Measurements from ENCODE around the gene ZFP28. TPM values are rescaled to one million over a fixed set of nuclear protein-coding genes. Genes with fewer than 3 reads are reported as not detected.
A peak's percentile ranks its signal among the peaks of the same experiment; 100 is the strongest.

Gene ZFP28
- total and polyA plus RNA-seq, 2 of the 4 experiments (the other 2 are of a cell fraction), result 3.0 to 6.5 TPM

DNA sequence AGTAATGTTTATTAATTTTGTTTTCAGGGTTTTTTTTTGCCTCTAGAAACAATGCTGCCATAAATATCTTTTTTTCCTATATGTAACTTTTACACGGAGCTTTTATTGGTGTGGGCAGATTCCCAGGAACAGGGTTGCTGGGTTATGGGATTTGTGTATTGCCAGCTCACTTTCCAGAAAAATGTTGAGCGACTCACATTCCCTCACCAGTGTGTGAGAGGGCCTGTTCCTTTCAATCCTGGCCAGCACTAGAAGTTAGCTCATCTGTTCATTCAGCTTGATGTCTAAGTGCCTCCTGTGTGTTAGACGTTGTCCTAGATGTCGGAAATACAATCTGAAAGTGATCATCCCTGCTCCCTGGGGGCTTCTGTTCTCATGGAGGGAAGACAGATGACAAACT is 58.9 kb downstream of the ZFP28 start:
- H3K79me1 ChIP-seq (ENCODE audit: low read depth in 1 of 2, low read length in 2 of 2), result peaks cover 14 to 30% of the 10 kb centered on the region in 2 experiments
- no peak overlapping the region for H2BK15ac ChIP-seq (ENCODE audit: low read depth, low read length)
- no peak overlapping the region for H3K56ac ChIP-seq (ENCODE audit: extremely low read depth, insufficient read depth, low read length)
- H3K18ac ChIP-seq (ENCODE audit: low read depth, low read length), result no peak overlapping the region
- H2AK9ac ChIP-seq (replicated peaks; ENCODE audit: low read depth, low read length, poor library complexity), result no peak overlapping the region
- WGBS, 2 experiments (ENCODE audit: extremely low coverage in 2 of 2, insufficient read length in 1 of 2), result no CpG with 5 or more reads among the region's 4 CpGs
- no peak overlapping the region for H3K4me2 ChIP-seq (ENCODE audit: low read depth, low read length)
- peaks cover 27% of the 10 kb centered on the region for H3K36me3 ChIP-seq (ENCODE audit: control insufficient read depth, insufficient read depth, low read length)
- no peak overlapping the region for H2BK5ac ChIP-seq (ENCODE audit: low read depth, low read length, poor library complexity, severe bottlenecking)
- H3K27ac ChIP-seq (ENCODE audit: insufficient read depth, low read length), result no peak overlapping the region
- H3K9me1 ChIP-seq (ENCODE audit: insufficient read depth, low read length), result peaks cover 6% of the 10 kb centered on the region
- intact Hi-C loops (cut with micrococcal nuclease), result loop anchor here (10.0 kb wide), 1 partner anchor 123 kb away; the partner anchor contains the start of gene ZNF667
- H4K91ac ChIP-seq (ENCODE audit: insufficient read depth, low read depth, low read length), result no peak overlapping the region
- TF ChIP-seq USF2 (IDR thresholded peaks at IDR 0.05; ENCODE audit: low read depth, low read length), result no peak
- no peak for TF ChIP-seq MAFK (IDR thresholded peaks at IDR 0.05; ENCODE audit: low read depth, low read length)
- no peak for TF ChIP-seq MXI1 (IDR thresholded peaks at IDR 0.05; ENCODE audit: borderline replicate concordance, low read depth, low read length)
- TF ChIP-seq, protein P1, sequence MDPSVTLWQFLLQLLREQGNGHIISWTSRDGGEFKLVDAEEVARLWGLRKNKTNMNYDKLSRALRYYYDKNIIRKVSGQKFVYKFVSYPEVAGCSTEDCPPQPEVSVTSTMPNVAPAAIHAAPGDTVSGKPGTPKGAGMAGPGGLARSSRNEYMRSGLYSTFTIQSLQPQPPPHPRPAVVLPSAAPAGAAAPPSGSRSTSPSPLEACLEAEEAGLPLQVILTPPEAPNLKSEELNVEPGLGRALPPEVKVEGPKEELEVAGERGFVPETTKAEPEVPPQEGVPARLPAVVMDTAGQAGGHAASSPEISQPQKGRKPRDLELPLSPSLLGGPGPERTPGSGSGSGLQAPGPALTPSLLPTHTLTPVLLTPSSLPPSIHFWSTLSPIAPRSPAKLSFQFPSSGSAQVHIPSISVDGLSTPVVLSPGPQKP (IDR thresholded peaks at IDR 0.05; ENCODE audit: borderline replicate concordance, low read depth, low read length), result no peak
- no peak for TF ChIP-seq RFX5 (IDR thresholded peaks at IDR 0.05; ENCODE audit: low read depth, low read length)
- no peak for TF ChIP-seq SMC3 (IDR thresholded peaks at IDR 0.05; ENCODE audit: low read depth, low read length)
- no peak for TF ChIP-seq RAD21 (IDR thresholded peaks at IDR 0.05; ENCODE audit: low read length)
- no peak for TF ChIP-seq CTCF (conservative IDR thresholded peaks at IDR 0.05; ENCODE audit: low read depth, low read length)
- TF ChIP-seq RCOR1 (IDR thresholded peaks at IDR 0.05; ENCODE audit: insufficient replicate concordance, low read length), result no peak
- no peak for TF ChIP-seq CHD1 (IDR thresholded peaks at IDR 0.05; ENCODE audit: low read depth, low read length)
- TF ChIP-seq BHLHE40 (IDR thresholded peaks at IDR 0.05; ENCODE audit: low read depth, low read length), result no peak
- TF ChIP-seq POLR2A (IDR thresholded peaks at IDR 0.05; ENCODE audit: low read depth, low read length), result no peak
- TF ChIP-seq NFE2L2 (IDR thresholded peaks at IDR 0.05; ENCODE audit: low read depth, low read length), result no peak
- no peak for TF ChIP-seq CEBPB (IDR thresholded peaks at IDR 0.05; ENCODE audit: low read depth, low read length)
- no peak for TF ChIP-seq MAZ (IDR thresholded peaks at IDR 0.05; ENCODE audit: borderline replicate concordance, low read depth, low read length)
- TF ChIP-seq FOS (IDR thresholded peaks at IDR 0.05; ENCODE audit: low read depth, low read length), result no peak
- H4K5ac ChIP-seq (ENCODE audit: low read depth, low read length), result no peak overlapping the region
- no TSS peak for BruUV-seq (replicated peaks)
- no peak overlapping the region for H3K23ac ChIP-seq (ENCODE audit: low read depth, low read length)
- H2BK120ac ChIP-seq (ENCODE audit: low read depth, low read length), result no peak overlapping the region
- DNase-seq, result peak; percentile 27
- no peaks in the 10 kb centered on the region for H3K27me3 ChIP-seq (ENCODE audit: control insufficient read depth, insufficient read depth, low read length)
- H3K4ac ChIP-seq (ENCODE audit: low read depth, low read length), result no peak overlapping the region
- H2AFZ ChIP-seq (replicated peaks; ENCODE audit: low read length, poor library complexity), result no peak overlapping the region
- in situ Hi-C loops (cut with MboI; ENCODE audit: low sequenced_read_pairs), result no loop called here
- 0 out of 2 replicates have a peak, but pooled peaks cover 6% of the 10 kb centered on the region for H4K20me1 ChIP-seq (ENCODE audit: insufficient read depth, low read length)
- no peak for ATAC-seq (ENCODE audit: low read depth)
- ChIA-PET POLR2A (ENCODE audit: unreplicated experiment) (interaction anchor here (0.6 kb wide), 1 partner anchor 685 kb away, joined by 7 read pairs; no protein-coding TSS in a partner anchor), CTCF (no interaction called here)
- peaks cover 2% of the 10 kb centered on the region; the same call in 1 of the 2 replicates for H3K4me1 ChIP-seq (ENCODE audit: control insufficient read depth, insufficient read depth, low read length)
- no peak overlapping the region for H3K14ac ChIP-seq (replicated peaks; ENCODE audit: low read depth, low read length)
- no peak overlapping the region for H2BK20ac ChIP-seq (ENCODE audit: low read depth, low read length)
- H3K9me3 ChIP-seq (ENCODE audit: control insufficient read depth, insufficient read depth, low read length), result peaks cover 23% of the 10 kb centered on the region
- dilution Hi-C loops (cut with HindIII; ENCODE audit: low sequenced_read_pairs, unreplicated experiment), result no loop called here
- no peak overlapping the region for H3K9ac ChIP-seq (ENCODE audit: low read depth, low read length)
- no peak overlapping the region for H4K8ac ChIP-seq (ENCODE audit: low read depth in 2 of 2, low read length in 2 of 2)
- no peak overlapping the region for H3K4me3 ChIP-seq (ENCODE audit: insufficient read depth, low read depth, low read length)
- no peak overlapping the region for H2AK5ac ChIP-seq (ENCODE audit: low read depth, low read length)
